ENCODE results near the gene NRARP.

Gene NRARP

DNA sequence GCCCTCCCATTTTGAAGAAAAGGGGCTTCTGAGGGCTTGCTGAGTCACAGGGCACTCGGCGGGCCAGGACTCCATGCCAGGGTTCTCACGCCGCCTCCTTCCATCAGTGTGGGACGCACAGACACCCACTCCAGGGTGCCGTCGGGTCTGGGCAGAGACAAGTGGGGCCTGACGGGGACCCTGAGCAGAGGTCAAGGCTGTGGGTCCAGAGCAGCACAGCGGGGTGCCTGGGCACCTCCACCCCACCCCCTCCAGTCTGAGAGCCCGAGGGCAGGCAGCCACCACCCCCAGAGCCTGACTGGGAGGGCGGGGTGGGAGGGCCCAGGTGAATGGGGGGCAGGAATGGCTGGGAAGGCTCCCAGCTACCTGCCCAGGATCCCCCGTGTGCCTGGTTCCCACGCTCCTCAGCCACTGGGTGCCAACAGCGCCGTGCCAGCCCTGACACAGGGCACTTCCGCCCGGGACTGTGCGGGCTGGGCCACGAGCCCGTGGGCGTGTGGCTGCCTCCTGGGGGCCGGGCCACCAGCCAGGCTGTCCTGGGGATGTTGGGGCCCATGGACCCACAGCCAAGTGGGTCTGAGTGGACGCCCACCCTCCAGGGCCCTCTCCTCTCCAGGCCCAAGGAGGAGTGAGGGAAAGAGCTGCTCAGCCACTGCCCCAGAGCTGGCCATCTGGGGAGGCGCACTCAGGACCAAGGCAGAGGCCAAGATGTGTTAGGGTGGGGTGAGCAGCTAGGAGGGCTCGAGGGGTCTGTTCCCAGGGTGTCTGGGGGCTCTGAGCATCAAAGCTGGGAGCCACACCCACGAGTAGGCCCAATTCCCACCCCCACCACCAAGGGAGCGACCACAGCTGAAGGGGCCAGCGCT is 10.1 kb upstream of the NRARP start:
- no peak for TF ChIP-seq CTCF (IDR thresholded peaks at IDR 0.05; ENCODE audit: insufficient read depth, low read depth, low read length, missing control alignments)
- H3K4me3 ChIP-seq (ENCODE audit: low read depth, low read length), result no peak overlapping the region
- no peak for DNase-seq (ENCODE audit: low read depth)

DNA sequence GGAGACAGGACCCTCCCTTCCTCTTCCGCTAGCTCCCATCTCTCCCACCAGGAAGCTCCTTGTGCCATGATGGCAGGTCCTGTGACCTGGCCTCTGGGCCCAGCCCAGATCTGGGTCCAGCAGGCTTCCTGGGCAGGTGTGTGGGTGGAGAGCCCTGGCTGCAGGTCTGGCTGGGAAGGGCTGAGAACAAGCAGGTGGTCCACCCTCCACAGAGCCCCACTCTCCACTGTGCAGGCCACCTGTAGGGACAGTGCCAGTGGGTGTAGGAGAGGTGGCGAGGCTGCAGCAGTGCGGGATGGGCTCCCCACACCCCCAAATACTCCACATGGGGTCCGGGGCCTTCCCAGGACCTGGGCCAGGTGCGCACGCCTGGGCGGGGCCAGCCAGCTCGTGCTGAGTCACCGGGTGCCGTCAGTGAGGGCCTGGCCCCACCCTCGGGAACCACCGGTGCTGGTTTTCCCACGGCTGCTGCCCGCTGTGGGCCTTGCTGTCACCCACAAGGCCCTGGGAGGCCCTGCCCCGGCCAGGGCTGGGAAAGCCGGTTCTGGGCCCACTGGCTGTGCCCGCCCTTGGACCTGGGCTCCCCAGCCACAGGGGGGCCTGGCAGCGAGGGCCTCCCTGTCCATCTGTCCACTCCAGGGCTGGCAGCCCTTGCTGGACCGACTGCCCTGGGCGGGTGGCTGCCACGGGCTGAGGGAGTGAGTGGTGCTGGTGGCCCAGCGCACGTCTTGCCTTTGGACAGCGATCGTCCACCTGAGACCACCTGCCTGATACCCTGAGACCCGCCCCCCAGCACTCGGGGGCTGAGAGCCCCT is 9.3 kb upstream of the NRARP start:
- DNase-seq (ENCODE audit: low read depth), result no peak
- H3K4me3 ChIP-seq (ENCODE audit: low read depth, low read length), result no peak overlapping the region
- TF ChIP-seq CTCF (IDR thresholded peaks at IDR 0.05; ENCODE audit: insufficient read depth, low read depth, low read length, missing control alignments), result no peak

DNA sequence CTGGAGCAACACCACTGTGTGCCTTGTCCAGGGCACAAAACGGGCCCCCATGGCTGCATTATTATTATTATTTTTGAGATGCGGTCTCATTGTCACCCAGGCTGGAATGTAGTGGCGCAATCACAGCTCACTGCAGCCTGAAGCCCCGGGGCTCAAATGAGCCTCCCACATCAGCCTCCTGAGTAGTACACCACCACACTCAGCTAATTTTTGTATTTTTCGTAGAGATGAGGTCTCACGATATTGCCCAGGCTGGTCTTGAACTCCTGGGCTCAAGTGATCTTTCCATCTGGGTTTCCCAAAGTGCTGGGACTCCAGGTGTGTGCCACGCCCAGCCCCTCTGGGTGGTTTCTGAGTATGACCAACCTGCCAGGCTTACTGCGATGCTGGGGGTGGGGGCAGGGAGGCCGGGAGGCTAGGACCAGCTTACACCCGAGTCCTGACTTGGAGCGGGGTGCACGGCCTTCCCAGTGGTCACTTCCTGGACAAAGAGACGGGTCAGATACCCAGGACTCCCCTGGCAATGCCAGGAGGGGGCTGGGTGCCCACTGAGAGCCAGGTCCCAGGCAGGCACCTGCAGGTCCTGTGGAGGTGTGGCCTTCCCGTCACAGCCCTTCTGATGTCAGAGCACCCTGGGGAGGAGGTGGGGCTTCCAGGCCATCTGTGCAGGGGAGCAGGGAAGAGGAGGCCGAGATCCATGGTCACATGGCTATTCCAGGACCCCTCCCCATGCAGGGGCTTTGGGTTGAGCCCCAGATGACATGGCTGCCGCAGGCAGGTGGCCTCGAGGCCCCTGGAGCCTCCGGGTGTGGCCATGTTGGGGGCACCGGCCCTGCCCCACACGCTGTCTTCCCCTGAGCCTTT is 8.3 kb upstream of the NRARP start:
- TF ChIP-seq CTCF (IDR thresholded peaks at IDR 0.05; ENCODE audit: insufficient read depth, low read depth, low read length, missing control alignments), result no peak
- H3K4me3 ChIP-seq (ENCODE audit: low read depth, low read length), result no peak overlapping the region
- no peak for DNase-seq (ENCODE audit: low read depth)

DNA sequence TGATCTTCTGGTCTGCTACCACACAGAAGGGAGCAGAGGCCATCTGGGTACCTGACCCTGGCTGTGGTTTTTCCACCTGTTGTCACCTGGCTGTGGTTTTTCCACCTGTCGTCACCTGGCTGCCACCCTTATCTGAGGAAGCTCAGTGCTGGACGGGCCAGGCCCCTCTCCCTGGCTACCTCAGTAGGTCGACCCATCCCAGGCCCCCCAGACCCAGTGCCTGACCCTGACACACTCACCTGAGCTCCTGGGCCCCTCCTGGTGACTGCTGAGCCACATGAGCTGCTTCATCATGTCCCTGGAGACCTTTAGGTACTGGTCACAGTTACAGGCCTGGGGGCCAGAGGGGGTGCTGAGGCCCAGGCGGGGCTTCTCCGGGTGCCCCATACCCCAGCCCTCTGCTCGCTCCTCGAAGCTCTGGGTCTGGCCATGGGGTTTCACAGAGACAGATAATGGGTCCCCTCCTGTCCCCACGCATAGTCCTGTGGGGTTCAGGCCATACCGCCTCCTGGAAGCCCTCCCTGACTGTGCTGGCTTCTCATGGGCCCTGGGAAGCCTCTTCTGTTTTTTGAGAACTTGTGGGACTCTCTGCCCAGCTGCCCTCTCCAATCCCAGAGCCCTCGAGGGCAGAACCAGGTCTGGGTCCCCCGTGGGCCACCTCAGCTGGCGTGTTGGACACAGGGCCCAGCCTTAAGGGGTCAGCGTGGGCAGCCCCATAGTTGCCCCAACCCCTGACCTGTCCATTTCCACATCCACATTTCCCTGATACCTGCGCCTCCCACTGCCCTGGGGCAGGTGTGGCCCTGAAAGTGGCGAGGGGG is 7.5 kb upstream of the NRARP start:
- no peak for DNase-seq (ENCODE audit: low read depth)
- TF ChIP-seq CTCF (IDR thresholded peaks at IDR 0.05; ENCODE audit: insufficient read depth, low read depth, low read length, missing control alignments), result no peak
- no peak overlapping the region for H3K4me3 ChIP-seq (ENCODE audit: low read depth, low read length)

GRCh38 chr9:137308057-137308619 is 6.1 kb upstream of the NRARP start:
- DNase-seq (ENCODE audit: low read depth), result no peak
- no peak overlapping the region for H3K4me3 ChIP-seq (ENCODE audit: low read depth, low read length)
- TF ChIP-seq CTCF (IDR thresholded peaks at IDR 0.05; ENCODE audit: insufficient read depth, low read depth, low read length, missing control alignments), result no peak

Measured in GM12865 (cell line).